Right forelimb (tissue), 1 donor: ENCODE results near the gene PRKACG.
"Not testable (repeated sequence)": the region's sequence is repeated elsewhere in the genome, so short reads cannot be mapped to it uniquely, and the experiment has no call there.

Source experiments
- DNase-seq: peaks from one replicate; pipeline ENCODE4 v3.0.0-alpha.2; 2018

Gene PRKACG

DNA sequence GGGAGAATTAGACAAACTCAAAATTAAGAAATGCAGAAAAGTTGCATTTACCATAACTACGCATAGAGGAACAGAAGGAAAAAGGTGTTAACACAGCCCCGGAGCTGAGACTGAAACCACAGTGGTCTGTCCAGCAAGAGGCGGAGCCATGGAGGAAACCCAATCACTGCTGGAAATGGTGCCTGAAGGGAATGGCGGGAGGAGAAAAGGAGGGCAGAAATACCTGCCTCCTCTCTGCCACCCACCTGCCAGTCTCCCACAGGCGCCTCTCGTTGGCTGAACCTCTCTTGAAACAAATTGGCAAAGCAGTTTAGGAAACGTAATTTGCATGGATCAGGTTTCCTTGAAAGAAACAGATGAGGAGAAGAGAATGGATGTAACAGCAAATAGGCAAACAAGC lies 9.7 kb upstream of the PRKACG start:
- no peak for DNase-seq

DNA sequence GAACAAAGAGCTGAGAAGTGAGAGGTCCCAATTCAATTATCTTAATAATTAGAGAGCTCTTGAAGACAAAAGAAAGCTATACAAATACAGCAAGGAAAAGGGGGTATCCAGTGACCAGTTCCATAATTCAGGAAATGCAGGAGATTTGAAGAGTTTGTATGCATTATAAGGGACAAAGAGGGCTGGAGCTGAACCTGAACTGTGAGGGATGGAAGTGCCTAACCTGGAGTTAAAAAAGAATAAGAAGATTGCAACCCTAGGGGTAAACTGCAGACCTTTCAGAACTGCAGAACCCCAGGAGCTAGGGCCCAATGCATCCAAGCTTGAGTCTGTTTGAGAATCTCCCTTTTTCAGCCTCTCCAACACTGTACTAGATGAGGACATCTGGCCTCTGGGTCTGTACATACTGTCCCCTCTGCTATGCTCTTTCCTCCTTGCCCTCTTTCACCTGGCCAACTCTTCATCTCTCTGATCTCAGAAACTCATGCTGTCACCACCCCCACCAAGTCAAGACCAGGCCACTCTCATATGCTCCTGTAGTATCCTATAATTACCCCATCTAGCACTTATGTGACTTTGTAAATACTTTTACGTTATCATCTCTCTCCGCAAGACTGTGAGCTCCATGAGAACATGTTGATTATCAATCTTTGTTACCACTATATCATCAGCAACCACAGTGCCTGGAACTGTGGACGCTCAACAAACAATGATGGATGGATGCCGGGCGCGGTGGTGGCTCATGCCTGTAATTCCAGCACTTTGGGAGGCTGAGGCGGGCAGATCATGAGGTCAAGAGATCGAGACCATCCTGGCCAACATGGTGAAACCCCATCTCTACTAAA lies 6.6 kb upstream of the PRKACG start:
- no peak for DNase-seq

DNA sequence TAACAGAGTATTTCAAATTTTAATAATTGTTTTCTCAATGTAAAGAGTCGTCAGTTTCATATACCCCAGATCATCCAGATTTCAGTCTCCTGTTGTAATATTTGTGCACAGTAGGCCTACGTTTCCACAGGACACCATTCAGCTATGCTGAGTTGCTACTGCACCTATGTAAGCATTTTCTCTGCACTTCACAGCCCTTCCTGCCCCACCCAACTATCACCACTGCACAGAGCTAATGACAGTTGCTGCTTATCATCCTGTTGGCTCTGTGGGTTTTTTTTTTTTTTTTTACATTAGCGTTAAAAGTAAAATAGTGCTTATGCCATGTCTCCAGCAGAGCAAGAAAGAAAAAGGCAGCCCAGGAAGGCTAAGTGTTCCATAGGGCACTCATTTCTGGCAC lies 5.9 kb upstream of the PRKACG start:
- no peak for DNase-seq

DNA sequence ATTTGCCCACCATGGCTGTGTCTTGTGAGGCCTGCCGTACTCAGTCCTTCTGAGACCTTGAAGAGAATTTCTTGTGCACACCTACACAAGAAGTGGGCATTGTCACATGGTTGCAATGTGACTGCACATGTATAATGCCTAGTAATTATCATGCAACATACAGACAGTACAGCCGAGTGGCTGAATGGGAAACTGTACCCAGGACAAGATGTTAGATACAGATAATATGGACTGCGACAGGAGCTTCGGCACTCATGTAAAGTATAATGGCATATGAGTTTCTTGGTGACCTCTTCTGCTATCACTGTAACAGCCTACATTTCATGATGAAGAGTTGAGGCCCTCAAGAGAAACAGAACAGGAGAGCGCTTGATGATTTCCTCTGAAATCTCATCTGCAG lies 4.8 kb upstream of the PRKACG start:
- DNase-seq, result no peak

DNA sequence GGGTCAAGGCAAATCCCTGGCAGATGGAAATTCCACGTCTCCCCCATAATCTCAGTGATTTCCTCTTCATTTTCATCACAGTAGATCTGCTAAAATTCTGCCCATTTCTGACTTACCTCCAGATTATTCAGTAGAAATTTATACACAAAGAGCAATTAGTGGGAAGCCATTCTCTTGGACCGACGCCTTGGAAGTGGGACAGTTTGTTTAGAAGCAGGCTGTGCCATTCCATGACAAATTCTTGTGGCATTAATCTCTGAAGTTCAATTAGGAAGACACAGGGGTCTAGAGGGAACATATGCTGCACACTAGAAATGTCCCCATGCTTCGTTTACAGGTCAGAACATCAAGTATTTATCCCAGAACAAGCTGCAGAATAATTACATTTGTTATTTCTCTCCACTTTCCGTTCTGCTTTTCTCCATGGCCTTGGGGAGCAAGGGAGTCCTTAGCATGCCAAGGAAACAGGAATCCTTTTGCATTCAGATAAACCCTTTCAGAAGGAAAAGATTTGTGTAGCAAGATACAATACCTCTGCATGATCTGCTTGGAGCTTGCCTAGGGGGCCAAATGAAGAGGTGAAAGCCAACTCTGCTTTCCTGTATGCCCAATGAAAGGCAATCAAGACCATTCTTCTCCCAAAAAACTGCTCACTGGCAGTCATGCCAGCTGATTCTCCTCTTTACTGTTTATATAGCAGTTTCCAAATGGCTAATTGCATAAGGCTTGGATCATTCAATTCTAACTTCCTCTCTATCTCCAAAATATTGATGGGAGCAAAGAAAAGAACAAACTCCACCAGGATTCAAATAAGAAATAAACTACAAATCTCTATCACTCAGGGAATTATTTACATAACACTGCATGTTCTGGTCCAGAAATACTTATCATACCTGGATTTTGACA lies 2.5 kb upstream of the PRKACG start:
- no peak for DNase-seq

DNA sequence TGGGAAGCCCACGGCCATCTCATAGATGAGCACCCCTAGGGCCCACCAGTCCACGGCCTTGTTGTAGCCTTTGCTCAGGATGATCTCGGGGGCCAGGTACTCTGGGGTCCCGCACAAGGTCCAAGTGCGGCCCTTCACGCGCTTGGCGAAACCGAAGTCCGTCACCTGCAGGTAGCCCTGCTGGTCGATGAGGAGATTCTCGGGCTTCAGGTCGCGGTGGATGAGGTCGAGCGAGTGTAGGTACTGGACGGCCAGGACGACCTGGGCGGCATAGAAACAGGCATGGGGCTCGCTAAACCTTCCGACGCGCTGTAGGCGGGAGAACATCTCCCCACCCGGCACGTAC lies 558 bp downstream of the PRKACG start:
- no peak for DNase-seq

DNA sequence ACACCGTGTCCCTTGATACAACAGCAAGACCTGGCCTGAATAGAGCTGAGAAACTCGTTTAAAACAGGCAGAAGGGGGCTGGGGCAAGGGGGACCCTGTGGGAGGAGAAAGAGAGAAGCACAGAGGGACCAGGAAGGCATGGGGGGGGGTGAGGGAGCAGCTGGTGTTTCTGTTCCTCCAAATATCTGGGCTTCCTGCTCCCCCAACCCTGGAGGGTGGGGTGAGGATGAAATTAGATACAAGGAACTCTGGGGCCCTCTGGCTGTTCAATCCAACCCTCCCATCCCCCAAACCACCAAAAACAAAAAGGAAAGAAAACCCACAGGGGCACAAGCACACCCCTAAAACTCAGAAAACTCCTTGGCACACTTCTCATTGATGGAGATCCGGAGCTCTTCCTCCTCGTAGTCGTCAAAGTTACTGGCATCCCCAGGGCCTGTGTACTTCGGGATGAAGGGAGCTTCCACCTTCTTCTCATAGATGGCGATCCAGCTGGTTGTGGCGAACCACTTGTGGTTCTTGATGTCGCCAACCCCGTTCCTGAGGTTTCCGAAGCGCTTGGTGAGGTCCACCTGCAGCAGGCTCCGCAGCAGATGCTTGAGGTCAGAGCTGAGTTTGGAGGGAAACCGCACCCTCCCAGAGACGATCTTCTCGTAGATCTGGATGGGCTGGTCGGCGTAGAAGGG lies 1.1 kb downstream of the PRKACG start:
- no peak for DNase-seq

DNA sequence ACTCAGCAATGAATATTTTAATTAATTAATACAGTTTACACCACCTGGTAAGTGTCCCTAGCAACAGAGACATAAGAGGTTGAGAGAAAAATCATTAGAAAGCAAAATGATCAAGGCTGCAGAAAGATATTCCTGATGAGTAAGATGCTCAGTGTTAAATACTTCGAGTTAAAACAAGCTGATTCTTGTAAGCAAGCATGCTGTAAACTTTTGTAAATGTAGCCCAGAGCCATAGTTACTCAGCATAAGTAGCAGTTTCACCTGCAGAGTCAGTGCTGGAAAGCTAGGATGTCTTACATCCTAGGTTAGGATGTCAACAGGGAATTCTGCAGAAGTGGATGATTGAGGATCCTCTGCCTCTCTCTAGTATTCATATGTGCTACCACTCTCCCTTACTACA lies 4.2 kb downstream of the PRKACG start:
- no peak for DNase-seq

DNA sequence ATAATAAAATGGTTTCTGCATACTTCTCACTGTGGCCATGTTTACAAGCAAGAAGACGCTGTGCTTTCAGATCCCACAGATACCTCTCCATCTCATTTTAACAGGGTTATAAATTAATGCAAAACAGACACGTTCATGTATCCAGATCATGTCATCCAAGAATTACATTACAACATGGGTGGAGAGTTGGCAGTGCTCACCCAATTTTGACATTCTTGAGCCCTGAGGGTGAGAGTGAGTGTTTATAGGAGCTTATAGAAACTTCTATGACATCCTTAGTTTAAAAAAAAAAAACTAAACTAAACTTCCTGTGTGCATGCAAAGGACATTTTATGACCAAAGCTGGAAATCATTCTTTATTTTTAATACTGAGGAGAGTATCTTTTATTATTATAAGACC lies 9.1 kb downstream of the PRKACG start:
- DNase-seq, result no peak

DNA sequence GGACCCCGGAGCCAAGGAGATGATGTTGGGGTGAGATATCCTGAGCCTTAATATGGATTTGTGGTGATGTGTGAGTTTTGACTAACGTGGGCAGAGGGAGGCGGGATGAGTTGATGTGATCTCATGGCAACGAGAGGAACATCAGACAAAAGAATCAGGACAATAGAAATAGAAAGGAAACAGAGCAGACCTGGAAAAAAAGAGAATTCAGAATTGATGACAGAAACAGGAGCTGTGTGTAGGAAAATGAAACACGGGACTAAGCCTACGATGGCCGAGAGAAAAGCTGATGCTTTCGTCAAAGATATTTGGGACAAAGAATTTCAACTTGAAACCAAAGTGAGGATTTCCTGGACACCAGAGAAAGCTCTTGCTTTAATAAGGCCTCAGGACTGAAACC lies 10.9 kb downstream of the PRKACG start:
- DNase-seq, result no peak

DNA sequence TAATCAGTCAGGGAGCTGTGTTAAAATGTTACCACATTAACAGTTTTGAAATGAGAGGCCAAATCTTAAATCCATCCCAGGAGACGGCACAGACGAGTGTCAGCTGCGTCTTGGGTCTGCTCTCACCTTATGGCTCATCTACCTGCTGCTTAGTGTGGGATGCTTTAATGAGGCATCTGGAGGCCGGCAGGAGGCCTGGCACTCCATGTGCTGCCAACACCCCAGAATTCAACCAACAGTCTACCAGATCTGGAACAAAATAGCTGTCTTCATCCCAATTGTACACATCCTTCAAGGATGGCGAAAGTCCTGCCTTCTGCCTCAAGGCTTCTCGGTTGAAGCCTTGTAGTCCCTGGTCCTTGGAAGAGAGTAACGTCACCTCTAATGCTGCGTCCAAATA lies 12.0 kb downstream of the PRKACG start:
- no peak for DNase-seq

DNA sequence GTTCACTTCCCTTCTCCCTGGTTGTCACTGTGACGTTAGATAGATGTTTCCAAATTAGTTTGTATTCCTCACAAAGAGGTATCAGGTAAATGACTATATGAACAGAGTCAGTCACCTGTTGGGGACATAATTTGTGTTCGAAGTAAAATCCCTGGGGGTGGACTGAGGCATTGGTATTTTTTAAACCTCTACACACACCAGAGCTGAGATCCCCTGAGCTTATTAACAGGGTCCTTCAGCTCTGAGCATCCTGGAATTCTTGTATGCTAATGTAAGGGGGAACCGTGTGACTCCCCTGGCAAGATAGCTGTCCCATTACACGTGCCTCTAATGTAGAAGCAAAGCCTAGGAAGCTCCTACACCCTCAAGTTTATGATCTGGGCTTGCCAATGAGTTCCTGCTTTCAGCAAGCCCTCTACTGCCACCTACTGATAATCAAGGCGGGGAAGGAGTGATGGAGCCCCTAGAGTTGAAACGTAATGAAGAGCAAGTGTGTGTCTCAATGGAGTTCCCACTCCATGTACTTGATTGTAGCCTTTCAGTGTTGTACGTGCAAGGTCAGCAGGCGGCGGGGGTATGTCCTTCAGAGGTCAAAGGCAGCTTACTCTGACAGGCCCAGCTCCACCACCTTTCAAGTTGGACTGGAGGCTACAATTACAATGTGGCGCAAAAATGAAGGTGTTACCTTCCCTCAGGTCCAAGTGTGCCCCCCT lies 14.4 kb downstream of the PRKACG start:
- peak; percentile 70 for DNase-seq

DNA sequence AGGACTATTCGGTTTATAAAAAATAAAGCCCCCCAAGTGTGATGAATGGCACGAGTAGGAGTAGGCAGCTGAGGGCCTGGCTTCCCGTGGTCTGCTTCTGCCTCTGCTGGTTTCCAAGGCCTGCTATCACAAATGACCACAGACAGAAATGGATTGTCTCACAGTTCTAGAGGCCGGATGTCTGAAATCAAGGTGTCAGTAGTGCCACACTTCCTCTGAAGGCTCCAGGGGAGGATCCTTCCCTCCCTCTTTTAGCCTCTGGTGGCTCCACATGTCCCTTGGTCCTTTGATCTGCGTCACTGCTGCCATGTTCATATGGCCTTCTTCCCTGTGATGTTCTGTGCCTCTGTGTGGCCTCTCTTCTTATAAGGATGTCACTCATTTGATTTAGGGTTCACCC lies 15.1 kb downstream of the PRKACG start:
- no peak for DNase-seq

DNA sequence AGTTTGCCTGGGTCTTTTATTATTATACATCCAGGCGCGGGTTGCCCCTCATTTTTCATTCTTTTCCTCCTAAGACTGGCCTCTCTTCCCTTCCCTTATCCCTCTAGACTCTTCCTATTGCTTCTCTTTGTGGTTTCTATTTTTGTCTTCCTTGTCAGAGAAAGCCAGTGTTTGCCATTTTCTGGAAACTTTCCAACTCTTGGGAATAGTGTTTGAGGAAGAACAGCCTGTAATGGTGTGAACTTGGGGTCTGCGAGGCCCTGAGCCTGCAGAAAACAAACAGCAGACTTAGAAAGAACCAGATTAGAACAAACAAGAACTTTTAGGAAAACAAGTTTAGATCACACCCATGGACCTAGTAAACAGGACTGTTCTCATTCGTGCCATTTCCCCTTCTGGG lies 15.5 kb downstream of the PRKACG start:
- DNase-seq, result no peak

DNA sequence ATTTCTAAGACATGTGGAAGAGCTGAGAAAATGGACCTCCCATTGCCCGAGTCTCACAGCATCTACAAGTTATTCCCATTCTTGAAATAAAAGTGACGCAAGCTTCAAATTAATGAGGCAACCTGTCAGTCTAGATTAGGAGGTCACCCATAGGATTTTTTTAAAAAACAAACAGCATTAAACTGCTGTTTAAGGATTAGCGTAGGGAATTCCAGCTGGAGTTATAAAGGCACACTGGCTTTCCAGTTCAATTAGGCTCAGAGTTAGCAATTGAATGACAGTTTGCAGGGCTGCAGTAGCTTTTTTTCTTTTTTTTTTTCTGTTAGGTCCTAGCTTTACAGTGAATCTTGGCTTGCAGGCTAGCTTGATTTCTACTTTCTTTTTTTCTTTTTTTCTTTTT lies 16.2 kb downstream of the PRKACG start:
- DNase-seq, result no peak

DNA sequence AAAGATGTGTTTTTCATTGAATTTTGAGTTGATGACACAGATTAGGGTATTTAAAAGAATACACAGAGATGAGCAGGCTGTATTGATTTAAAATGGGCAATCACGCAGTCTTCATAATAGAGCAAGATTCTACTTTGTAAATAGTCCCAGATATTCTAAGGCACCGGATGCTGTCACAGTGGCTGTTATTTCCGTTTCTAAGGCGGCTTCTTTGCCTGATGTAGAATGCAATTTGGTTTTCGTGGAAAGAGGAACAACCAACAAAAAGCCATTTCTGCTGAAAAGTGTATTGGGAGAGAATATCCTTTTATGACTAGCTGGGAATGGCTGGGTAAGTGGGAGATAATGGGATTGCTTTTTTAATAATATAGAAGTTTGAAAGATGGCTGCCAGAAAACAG lies 17.5 kb downstream of the PRKACG start:
- DNase-seq, result no peak

DNA sequence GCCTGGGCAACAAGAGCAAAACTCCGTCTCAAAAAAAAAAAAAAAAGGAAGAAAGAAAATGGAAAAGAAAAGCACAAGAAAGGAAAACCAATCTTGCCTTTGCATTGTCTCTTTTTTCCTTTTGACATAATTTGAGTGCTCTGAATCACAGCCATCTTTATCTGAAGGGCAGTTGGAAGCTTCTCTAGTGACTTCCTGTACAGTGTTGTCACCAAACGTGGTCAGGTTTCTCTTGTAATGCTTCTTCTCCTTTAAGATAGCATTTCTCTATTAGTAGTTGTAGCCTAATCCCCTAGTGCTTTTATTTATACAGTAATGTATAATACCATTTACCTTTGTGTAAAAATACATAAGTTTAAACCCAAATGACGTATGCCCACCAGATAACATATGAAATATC lies 18.1 kb downstream of the PRKACG start:
- DNase-seq, result no peak

DNA sequence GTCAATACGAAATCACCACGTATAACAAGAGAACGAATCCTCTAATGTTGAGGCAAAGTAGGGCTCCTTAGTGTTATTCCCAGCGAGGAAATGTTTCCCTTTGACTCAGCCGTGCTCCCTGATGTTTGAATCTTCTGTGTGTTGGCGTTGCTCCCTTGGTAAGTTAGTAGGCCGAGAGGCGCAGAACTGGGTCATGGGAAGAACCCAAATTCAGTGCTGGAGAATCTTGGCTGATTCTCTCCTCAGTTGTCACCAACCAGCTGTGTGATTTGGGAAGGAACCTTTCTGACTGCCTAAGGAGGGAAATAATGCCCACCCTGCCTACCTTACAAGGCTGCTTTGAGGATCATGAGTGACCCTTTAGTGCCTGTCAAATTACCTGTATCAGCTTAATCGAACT lies 22.5 kb downstream of the PRKACG start:
- no peak for DNase-seq

DNA sequence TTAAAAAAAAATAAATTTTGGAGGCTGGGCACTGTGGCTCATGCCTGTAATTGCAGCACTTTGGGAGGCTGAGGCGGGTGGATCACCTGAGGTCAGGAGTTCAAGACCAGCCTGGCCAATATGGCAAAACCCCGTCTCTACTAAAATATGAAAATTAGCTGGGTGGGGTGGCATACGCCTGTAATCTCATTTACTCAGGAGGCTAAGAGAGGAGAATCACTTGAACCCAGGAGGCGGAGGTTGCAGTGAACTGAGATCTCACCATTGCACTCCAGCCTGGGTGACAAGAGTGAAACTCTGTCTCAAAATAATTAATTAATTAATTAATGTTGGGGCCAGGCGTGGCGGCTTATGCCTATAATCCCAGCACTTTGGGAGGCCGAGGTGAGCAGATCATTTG lies 27.0 kb downstream of the PRKACG start:
- not testable (repeated sequence) for DNase-seq

DNA sequence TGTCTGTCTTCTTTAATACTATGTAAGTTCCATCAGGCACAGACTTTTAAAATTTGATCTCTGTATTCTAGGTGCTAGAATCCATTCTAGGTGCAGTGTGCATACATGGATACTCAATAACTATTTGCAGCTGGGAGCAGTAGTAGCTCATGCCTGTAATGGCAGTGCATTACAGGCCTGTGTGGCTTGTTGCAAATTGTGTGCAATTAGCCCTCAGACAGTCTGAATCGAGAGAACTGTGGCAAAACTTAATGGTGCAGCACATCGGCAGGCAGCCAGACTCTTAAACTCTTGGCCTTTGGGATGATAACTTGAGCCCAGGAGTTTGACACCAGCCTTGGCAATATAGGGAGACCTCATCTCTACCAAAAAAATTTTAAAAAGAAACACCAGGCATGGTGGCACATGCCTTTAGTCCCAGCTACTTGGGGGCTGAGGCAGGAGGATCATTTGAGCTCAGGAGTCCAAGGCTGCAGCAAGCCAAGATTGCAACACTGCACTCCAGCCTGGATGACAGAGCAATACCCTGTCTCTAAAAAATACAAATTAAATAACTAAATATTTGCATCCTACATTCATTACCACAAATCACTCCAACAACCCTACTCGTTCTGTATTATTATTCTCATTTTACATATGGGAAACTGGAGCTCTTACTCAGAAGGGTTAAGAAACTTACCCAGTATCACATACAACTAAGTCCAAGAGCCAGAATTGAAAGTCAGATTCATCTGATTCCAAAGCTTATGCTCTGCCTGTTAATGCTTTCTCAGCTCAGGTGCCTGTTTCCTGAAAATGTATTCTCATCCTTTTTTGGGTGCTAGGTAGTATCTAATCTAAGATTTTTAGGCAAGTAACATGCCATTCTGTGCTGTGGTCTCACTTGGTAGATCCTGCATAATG lies 30.1 kb downstream of the PRKACG start:
- no peak for DNase-seq

DNA sequence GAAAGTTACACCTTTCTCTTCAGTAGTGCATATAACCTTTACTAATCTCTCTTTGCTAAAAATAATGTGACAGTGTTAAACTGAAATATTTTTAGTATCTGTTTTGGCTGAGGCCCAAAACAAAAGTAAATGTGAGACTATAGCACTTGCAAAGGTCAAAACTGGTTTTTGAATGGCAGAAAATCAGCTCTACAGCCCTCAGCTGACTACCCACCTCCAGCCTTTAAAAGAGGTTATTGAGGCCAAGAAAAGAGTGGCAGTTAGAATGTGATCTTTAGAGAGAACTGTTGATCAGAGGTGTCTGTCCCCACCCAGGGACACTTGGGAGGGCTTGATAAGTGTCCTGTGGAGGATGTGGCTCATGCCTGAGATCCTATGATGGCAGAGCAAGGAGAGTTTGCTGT lies 30.9 kb downstream of the PRKACG start:
- no peak for DNase-seq

DNA sequence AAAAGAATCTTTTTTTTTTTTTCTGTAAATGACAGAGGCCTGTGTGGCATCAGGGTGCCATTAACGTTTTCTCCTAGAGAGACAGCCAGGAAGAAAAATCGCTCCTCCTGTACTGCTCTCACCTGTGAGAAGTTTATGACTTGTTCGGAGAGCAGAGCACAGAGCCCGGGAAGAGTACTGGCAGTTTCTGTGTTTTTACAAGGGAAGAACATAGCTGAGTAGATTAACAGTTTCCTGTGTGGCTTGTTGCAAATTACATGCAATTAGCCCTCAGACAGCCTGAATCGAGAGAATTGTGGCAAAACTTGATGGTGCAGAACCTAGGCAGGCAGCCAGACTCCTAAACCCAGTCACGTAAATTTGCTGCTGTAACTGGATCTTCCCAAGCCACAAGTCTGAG lies 32.1 kb downstream of the PRKACG start:
- DNase-seq, result no peak
